GM23248 (cell line): ENCODE measurements around the gene DHRS12. TPM values are rescaled to one million over a fixed set of nuclear protein-coding genes. Genes with fewer than 3 reads are reported as not detected.

Experiments used
- DNase-seq: peaks from one replicate; pipeline ENCODE4 v3.0.0-alpha.2; 2015
- H2AFZ ChIP-seq: fragments of 200-600 bp; sonication (generic); 2 replicates; pipeline ENCODE4 v1.6.1; 2016; ENCODE audit warnings: antibody characterized with exemption
- H3F3A ChIP-seq: fragments of 200-600 bp; sonication (generic); 2 replicates; pipeline ENCODE4 v1.6.1; 2016; ENCODE audit warnings: mild to moderate bottlenecking, antibody characterized with exemption, mixed run types; ENCODE audit not compliant: insufficient read depth
- H3K27ac ChIP-seq: fragments of 200-600 bp; sonication (generic); 2 replicates; pipeline ENCODE4 v1.5.1; 2016; ENCODE audit warnings: mild to moderate bottlenecking
- H3K27me3 ChIP-seq: fragments of 200-600 bp; sonication (generic); replicated peaks from 2 replicates; pipeline ENCODE4 v1.6.1; 2016; ENCODE audit warnings: mild to moderate bottlenecking; ENCODE audit not compliant: insufficient read depth
- H3K36me3 ChIP-seq: fragments of 200-600 bp; sonication (generic); 2 replicates; pipeline ENCODE4 v1.6.1; 2016; ENCODE audit warnings: low read depth, mild to moderate bottlenecking
- H3K4me1 ChIP-seq: fragments of 200-600 bp; sonication (generic); 2 replicates; pipeline ENCODE4 v1.6.1; 2016; ENCODE audit warnings: mild to moderate bottlenecking; ENCODE audit not compliant: insufficient read depth
- H3K4me2 ChIP-seq: fragments of 200-600 bp; sonication (generic); one replicate; pipeline ENCODE4 v1.6.1; 2016; ENCODE audit warnings: mild to moderate bottlenecking; ENCODE audit not compliant: unreplicated experiment
- H3K4me3 ChIP-seq: fragments of 200-600 bp; sonication (generic); 2 replicates; pipeline ENCODE4 v1.5.1; 2016; ENCODE audit warnings: mild to moderate bottlenecking
- H3K79me2 ChIP-seq: fragments of 200-600 bp; sonication (generic); 2 replicates; pipeline ENCODE4 v1.6.1; 2016; ENCODE audit warnings: mild to moderate bottlenecking; ENCODE audit not compliant: insufficient read depth
- H3K9ac ChIP-seq: fragments of 200-600 bp; sonication (generic); 2 replicates; pipeline ENCODE4 v1.6.1; 2016; ENCODE audit warnings: mild to moderate bottlenecking
- H3K9me2 ChIP-seq: fragments of 200-600 bp; sonication (generic); 2 replicates; pipeline ENCODE4 v1.6.1; 2016; ENCODE audit warnings: mixed run types, mild to moderate bottlenecking, moderate library complexity; ENCODE audit not compliant: insufficient read depth
- H3K9me3 ChIP-seq: fragments of 200-600 bp; sonication (generic); one replicate; pipeline ENCODE4 v1.6.1; 2017; ENCODE audit warnings: low read depth
- H4K20me1 ChIP-seq: fragments of 200-600 bp; sonication (generic); 2 replicates; pipeline ENCODE4 v1.6.0; 2016; ENCODE audit not compliant: insufficient read depth
- EZH2 ChIP-seq: fragments of 200-600 bp; sonication (generic); IDR thresholded peaks from 2 replicates; pipeline ENCODE4 v1.6.1; 2018; ENCODE audit warnings: antibody characterized with exemption, mild to moderate bottlenecking; ENCODE audit not compliant: insufficient read depth, poor library complexity, severe bottlenecking
- EZH2phosphoT487 ChIP-seq: fragments of 200-600 bp; sonication (generic); IDR thresholded peaks from 2 replicates; pipeline ENCODE4 v1.6.1; 2018; ENCODE audit warnings: antibody characterized with exemption, moderate library complexity, mild to moderate bottlenecking, low read depth; ENCODE audit not compliant: insufficient read depth
- WGBS, 2 experiments: methylation state at CpG; one replicate each; pipeline ENCODE4 v1.1.6; 2015 to 2017; ENCODE audit warnings: low lambda C conversion rate in 2 of 2, low coverage in 1 of 2; ENCODE audit errors: missing lambda C conversion rate in 2 of 2; 5-methylcytosine and 5-hydroxymethylcytosine counted together
- in situ Hi-C: fragments of 300-500 bp; cut with MboI; formaldehyde crosslinking; loops from 2 replicates; pipeline ENCODE4 v1.15.0; 2020
- polyA plus RNA-seq: library from polyadenylated mRNA; unstranded; fragments of >200 nt; fragmentation: Nextera tagmentation; extraction: Ambion mirVana; gene quantifications from 2 replicates; pipeline ENCODE4 v1.2.1, GENCODE V29; 2016
- total RNA-seq: library from RNA; depleted of rRNA; stranded (reverse); fragments of >200 nt; shearing (Covaris generic); gene quantifications from 2 replicates; pipeline ENCODE4 v1.2.3, GENCODE V29; 2014

The DHRS12 gene
- total and polyA plus RNA-seq, 2 experiments from 2014 or later = 5.7 to 13.3 TPM

- H3K36me3 ChIP-seq = no peaks in the 10 kb centered on the region
- H3K79me2 ChIP-seq = no peaks in the 10 kb centered on the region
- 76 to 77% methylated on average over 11 of the region's 11 CpGs for WGBS, 2 experiments
- no peaks in the 10 kb centered on the region for H3F3A ChIP-seq
- no peaks in the 10 kb centered on the region for H4K20me1 ChIP-seq
- H3K27ac ChIP-seq = no peak overlapping the region
- DNase-seq = no peak
- no peaks in the 10 kb centered on the region for H3K4me1 ChIP-seq
- no peaks in the 10 kb centered on the region for H3K9me2 ChIP-seq
- peaks cover 41% of the 10 kb centered on the region for H3K27me3 ChIP-seq
- TF ChIP-seq EZH2phosphoT487 (no peak), EZH2 (no peak)
- no peak overlapping the region for H2AFZ ChIP-seq
- H3K9ac ChIP-seq = no peak overlapping the region
- no peak overlapping the region for H3K4me2 ChIP-seq
- in situ Hi-C loops = no loop called here
- H3K4me3 ChIP-seq = no peak overlapping the region
- H3K9me3 ChIP-seq = no peaks in the 10 kb centered on the region
These were observed 11.9 kb upstream of the DHRS12 start for GRCh38 chr13:51815848-51816247.

GRCh38 chr13:51814825-51815650 is 11.1 kb upstream of the DHRS12 start:
- Histone ChIP-seq H3K9me3 (no peaks in the 10 kb centered on the region), H3K9ac (no peak overlapping the region), H3K36me3 (no peaks in the 10 kb centered on the region), H3K4me3 (0 out of 2 replicates have a peak overlapping the region, but pooled peaks have one; percentile 44), H3K4me2 (peak overlapping the region; percentile 36), H4K20me1 (no peaks in the 10 kb centered on the region), H3F3A (no peaks in the 10 kb centered on the region), H3K27ac (no peak overlapping the region), H2AFZ (peak overlapping the region; percentile 11; the same call in 1 of the 2 replicates), H3K9me2 (no peaks in the 10 kb centered on the region), H3K79me2 (no peaks in the 10 kb centered on the region), H3K4me1 (no peaks in the 10 kb centered on the region), H3K27me3 (peaks cover 34% of the 10 kb centered on the region)
- DNase-seq = peak; percentile 66
- in situ Hi-C loops = no loop called here
- WGBS, 2 experiments = 29 to 37% methylated on average over 12 to 13 of the region's 13 CpGs
- no peak for TF ChIP-seq EZH2
- TF ChIP-seq EZH2phosphoT487 = no peak

- H3K4me3 ChIP-seq = no peak overlapping the region
- WGBS, 2 experiments = 96 to 98% methylated on average over 2 of the region's 2 CpGs
- no peaks in the 10 kb centered on the region for H3F3A ChIP-seq
- no peak overlapping the region for H3K9ac ChIP-seq
- no peak overlapping the region for H3K27ac ChIP-seq
- no peak for TF ChIP-seq EZH2phosphoT487
- no peaks in the 10 kb centered on the region for H3K4me1 ChIP-seq
- in situ Hi-C loops = no loop called here
- no peaks in the 10 kb centered on the region for H3K79me2 ChIP-seq
- H4K20me1 ChIP-seq = no peaks in the 10 kb centered on the region
- H3K9me2 ChIP-seq = no peaks in the 10 kb centered on the region
- no peak for DNase-seq
- no peaks in the 10 kb centered on the region for H3K36me3 ChIP-seq
- H3K9me3 ChIP-seq = no peaks in the 10 kb centered on the region
- H2AFZ ChIP-seq = no peak overlapping the region
- peaks cover 26% of the 10 kb centered on the region for H3K27me3 ChIP-seq
- H3K4me2 ChIP-seq = no peak overlapping the region
These were observed 10.1 kb upstream of the DHRS12 start for GRCh38 chr13:51814071-51814470.

GRCh38 chr13:51811920-51812451 is 8.0 kb upstream of the DHRS12 start:
- no peak overlapping the region for H3K4me2 ChIP-seq
- H3K36me3 ChIP-seq = no peaks in the 10 kb centered on the region
- H3K27me3 ChIP-seq = peaks cover 13% of the 10 kb centered on the region
- H4K20me1 ChIP-seq = no peaks in the 10 kb centered on the region
- no peaks in the 10 kb centered on the region for H3K9me2 ChIP-seq
- in situ Hi-C loops = no loop called here
- TF ChIP-seq EZH2 (no peak), EZH2phosphoT487 (no peak)
- no peak overlapping the region for H3K4me3 ChIP-seq
- H3F3A ChIP-seq = no peaks in the 10 kb centered on the region
- H2AFZ ChIP-seq = no peak overlapping the region
- DNase-seq = no peak
- H3K9me3 ChIP-seq = no peaks in the 10 kb centered on the region
- no peak overlapping the region for H3K27ac ChIP-seq
- H3K4me1 ChIP-seq = no peaks in the 10 kb centered on the region
- H3K79me2 ChIP-seq = no peaks in the 10 kb centered on the region
- H3K9ac ChIP-seq = no peak overlapping the region
- WGBS, 2 experiments = 63% methylated on average over 4 of the region's 4 CpGs
